T-helper 22 cell (primary cell): Measurements from ENCODE around the gene SREK1IP1.

ENCODE experiments used
- DNase-seq: peaks from one replicate; pipeline ENCODE4 v3.0.0-alpha.2; 2020; ENCODE audit warnings: low read depth

SREK1IP1 gene

GRCh38 chr5:64682608-64683007 lies 85.9 kb downstream of the SREK1IP1 start:
- no peak for DNase-seq

- no peak for DNase-seq
These were observed 88.2 kb downstream of the SREK1IP1 start for GRCh38 chr5:64680289-64680688.

GRCh38 chr5:64678374-64678773 lies 90.1 kb downstream of the SREK1IP1 start:
- no peak for DNase-seq

- DNase-seq: no peak
These were observed 96.8 kb downstream of the SREK1IP1 start for GRCh38 chr5:64671678-64672077.

GRCh38 chr5:64670277-64670676 lies 98.2 kb downstream of the SREK1IP1 start:
- no peak for DNase-seq
